Umbilical cord (tissue), 2 donors: ENCODE results near the gene AIDA. TPM values are rescaled to one million over a fixed set of nuclear protein-coding genes. Genes with fewer than 3 reads are reported as not detected.
"Not testable (repeated sequence)": the region's sequence is repeated elsewhere in the genome, so short reads cannot be mapped to it uniquely, and the experiment has no call there.

ENCODE experiments used
- DNase-seq: peaks from one replicate; pipeline ENCODE4 v3.0.0-alpha.2; 2015; ENCODE audit warnings: low spot score
- total RNA-seq: library from RNA; depleted of rRNA; stranded (reverse); fragments of >200 nt; gene quantifications from one replicate; pipeline ENCODE4 v1.2.3, GENCODE V29; 2014; ENCODE audit warnings: low replicate concordance; ENCODE audit not compliant: insufficient read depth

Gene AIDA
- 36.6 TPM for total RNA-seq

GRCh38 chr1:222712253-222713090, at the start of gene AIDA, which contains the start of gene BROX:
AIDA (minus strand) TSS chr1:222712491; CDS start chr1:222712317, 174 bp downstream.
BROX (plus strand) TSS chr1:222712564; CDS start chr1:222715700, 3,136 bp downstream.
- peak; percentile 94 for DNase-seq

GRCh38 chr1:222761083-222761482, 48.8 kb upstream of the AIDA start:
- DNase-seq: no peak

- no peak for DNase-seq
Observed at GRCh38 chr1:222759451-222760035, 47.3 kb upstream of the AIDA start.

GRCh38 chr1:222757646-222758268, 45.5 kb upstream of the AIDA start:
- peak; percentile 91 for DNase-seq

- peak; percentile 86 for DNase-seq
Observed at GRCh38 chr1:222754366-222755139, 42.3 kb upstream of the AIDA start.

GRCh38 chr1:222751255-222751654, 39.0 kb upstream of the AIDA start:
- DNase-seq: no peak

GRCh38 chr1:222750651-222751050, 38.4 kb upstream of the AIDA start:
- no peak for DNase-seq

- DNase-seq: no peak
Observed at GRCh38 chr1:222749927-222750326, 37.6 kb upstream of the AIDA start.

GRCh38 chr1:222741630-222742457, 29.6 kb upstream of the AIDA start:
- DNase-seq: not testable (repeated sequence)

GRCh38 chr1:222739929-222740328, 27.6 kb upstream of the AIDA start:
- DNase-seq: no peak

GRCh38 chr1:222739465-222739864, 27.2 kb upstream of the AIDA start:
- DNase-seq: peak; percentile 16

GRCh38 chr1:222736972-222737371, 24.7 kb upstream of the AIDA start, which contains the start of gene FAM177B:
FAM177B (plus strand) TSS chr1:222737202; CDS start chr1:222746546, 9,344 bp downstream.
- DNase-seq: no peak

- DNase-seq: no peak
Observed at GRCh38 chr1:222736470-222736869, 24.2 kb upstream of the AIDA start.

- DNase-seq: no peak
Observed at GRCh38 chr1:222734740-222735139, 22.4 kb upstream of the AIDA start.

GRCh38 chr1:222732216-222733159, 20.2 kb upstream of the AIDA start:
- DNase-seq: no peak

GRCh38 chr1:222730866-222731265, 18.6 kb upstream of the AIDA start:
- DNase-seq: no peak

GRCh38 chr1:222728746-222729145, 16.5 kb upstream of the AIDA start:
- no peak for DNase-seq

GRCh38 chr1:222716393-222716792, 4.1 kb upstream of the AIDA start:
- no peak for DNase-seq
